ENCODE measurements around the gene SSTR5.

DNA sequence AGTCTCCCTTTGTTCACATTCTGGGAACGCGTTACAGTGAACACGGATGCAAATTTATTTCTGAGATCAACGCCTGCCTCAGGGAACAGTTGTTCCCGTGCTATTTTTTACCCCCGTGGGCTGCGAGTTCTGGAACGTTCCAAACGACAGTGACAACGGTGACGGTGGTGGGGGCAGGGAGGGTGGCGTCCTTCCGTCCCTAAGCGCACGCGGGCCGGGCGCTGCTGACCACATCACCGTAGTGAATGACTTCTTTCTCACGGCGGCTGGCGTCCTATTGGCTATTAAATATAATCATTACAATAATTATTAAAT, 45.1 kb upstream of the SSTR5 start:
- TF ChIP-seq POLR2A (IDR thresholded peaks at IDR 0.05; ENCODE audit: low read length) (no peak), GATA1 (IDR thresholded peaks at IDR 0.05; ENCODE audit: low read depth, low read length) (no peak)

All from erythroblast (primary cell).